NOMO-1 treated with dmso at 0.1 percent for 144 hours (cell line): ENCODE measurements around the gene PPP2R5D.
"Not testable (repeated sequence)": the region's sequence is repeated elsewhere in the genome, so short reads cannot be mapped to it uniquely, and the experiment has no call there.

ENCODE experiments used
- DNase-seq: peaks from one replicate; lab custom pipeline; 2025; ENCODE audit not compliant: unreplicated experiment; lab: John Stamatoyannopoulos, UW

Gene PPP2R5D

DNA sequence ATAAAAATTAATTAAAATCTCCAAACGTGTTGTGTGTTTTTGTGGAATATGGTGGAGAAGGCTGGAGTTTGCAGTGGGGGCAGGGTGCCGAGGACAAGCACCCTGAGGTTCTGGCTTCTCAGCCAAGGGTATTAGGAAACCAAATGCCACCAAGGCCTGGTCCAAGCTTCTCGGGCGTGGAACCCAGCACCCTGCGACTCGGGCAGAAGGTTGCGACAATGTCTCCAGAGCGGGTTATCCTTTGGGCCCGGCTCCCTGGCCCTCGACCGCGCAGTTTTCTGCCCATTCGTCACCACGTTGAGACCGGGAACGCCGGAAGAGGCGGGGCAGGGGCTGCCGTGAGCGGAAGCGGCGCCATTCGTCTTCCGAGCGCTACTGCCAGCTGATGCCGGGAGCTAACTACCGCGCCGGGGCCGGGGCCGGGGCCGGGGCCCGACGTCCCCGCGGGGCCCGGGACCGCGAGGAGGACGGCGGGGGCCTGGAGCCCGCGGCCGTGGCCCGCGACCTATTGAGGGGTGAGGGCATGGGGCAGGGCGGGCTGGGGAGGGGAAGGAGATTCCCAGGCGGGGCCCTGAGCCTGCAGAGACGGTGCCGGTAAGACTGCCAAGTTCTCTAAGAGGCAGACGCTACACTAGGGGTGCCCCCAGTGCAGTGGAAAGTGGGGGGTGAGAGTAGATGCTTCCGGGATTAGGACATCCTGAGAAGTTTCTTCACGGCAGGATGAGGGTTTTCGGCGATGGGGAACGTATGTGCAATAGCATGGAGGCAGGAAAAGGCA, 37.1 kb downstream of the PPP2R5D start, which contains the start of gene RRP36:
TSS of gene RRP36 (plus strand) at position 354 of the 778 bp plus-strand sequence. CDS start at position 386, 32 bp downstream.
- peak; percentile 60 for DNase-seq

DNA sequence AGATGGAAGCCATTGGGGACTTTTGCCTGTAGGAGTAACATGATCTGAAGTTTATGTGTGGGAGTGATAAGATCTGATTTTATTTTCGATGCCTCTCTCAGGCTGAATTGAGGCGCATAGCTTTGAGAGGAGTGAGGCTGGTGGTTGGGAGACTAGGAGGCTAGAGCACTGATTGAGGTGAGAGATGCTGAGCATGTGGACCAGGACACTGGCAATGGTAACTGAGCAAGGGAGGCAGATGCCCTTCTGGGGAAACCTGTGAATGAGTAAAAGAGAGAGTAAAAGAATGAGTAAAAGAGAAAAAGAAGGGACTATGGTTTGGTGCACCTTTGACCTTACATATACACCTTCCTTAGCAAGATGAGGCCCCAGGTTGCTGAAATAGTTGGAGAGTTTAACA, 40.1 kb downstream of the PPP2R5D start:
- no peak for DNase-seq

DNA sequence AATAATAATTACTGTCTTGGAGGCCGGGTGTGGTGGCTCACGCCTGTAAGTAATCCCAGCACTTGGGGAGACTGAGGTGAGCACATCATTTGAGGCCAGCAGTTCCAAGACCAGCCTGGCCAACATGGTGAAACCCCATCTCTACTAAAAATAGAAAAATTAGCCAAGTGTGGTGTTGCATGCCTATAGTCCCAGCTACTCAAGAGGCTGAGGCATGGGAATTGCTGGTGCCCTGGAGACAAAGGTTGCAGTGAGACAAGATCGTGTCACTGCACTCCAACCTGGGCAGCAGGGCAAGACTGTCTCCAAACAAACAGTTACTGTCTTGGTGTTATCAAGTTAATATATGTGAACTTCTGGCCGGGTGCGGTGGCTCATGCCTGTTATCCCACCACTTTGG, 42.0 kb downstream of the PPP2R5D start:
- no peak for DNase-seq

DNA sequence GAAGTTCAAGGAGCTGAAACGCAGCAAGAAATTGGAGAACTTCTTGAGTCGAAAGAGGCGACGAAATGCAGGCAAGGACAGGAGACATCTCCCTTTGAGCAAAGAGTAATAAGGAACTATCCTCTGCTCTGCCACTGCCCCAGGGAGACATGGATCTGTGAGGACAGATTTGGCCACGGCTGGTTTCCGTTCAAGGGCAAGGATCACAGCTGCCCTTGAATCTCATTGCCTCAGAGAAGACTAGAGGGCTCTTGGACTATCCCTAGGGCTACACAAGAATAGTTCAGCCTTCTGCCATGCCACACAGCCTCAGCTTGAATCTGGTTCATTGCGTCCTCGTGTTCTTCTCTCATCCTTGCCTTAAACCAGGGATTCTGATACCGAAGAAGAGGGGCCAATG, 44.8 kb downstream of the PPP2R5D start:
- no peak for DNase-seq

DNA sequence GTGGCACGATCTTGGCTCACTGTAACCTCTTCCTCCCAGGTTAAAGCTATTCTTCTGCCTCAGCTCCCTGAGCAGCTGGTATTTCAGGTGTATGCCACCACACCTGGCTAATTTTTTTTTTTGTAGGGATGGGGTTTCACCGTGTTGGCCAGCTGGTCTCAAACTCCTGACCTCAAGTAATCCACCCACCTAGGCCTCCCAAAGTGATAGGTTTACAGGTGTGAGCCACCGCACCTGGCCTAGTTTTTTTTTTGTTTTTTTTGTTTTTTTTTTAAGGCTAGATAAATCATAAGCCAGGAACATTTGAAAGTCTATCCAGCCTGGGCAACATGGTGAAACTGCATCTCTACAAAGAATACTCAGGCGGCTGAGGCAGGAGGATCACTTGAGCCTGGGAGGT, 48.0 kb downstream of the PPP2R5D start:
- no peak for DNase-seq

DNA sequence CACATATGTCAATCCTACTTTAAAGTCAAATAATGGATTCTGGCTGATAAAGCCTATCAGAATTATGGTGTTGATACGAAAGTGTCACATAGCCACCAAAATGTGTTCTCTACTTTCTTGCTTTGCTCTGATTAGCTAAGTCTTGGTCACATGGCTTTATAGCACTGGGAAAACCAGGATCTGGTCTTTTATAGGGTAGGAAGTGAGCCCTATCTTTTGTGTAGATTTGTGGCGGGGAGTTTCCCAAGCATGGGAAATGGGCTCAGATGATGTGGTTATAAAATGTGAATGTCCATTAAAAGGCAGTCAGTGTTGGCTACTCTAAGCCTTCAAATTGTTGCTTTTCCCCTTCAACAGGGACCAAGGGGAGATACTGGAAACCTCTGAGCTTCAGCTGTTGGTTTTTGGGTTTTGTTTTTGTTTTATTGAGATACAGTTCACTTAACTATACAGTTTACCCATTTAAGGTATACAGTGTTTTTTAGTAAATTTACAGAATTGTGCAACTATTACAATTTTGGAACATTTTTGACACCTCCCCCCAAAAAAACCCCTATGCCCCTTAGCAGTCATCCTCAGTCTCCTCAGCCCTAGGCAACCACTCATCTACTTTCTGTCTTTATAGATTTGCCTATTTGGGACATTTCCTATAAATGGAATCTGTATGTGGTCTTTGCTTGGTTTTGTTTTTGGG, 49.3 kb downstream of the PPP2R5D start:
- DNase-seq = no peak

DNA sequence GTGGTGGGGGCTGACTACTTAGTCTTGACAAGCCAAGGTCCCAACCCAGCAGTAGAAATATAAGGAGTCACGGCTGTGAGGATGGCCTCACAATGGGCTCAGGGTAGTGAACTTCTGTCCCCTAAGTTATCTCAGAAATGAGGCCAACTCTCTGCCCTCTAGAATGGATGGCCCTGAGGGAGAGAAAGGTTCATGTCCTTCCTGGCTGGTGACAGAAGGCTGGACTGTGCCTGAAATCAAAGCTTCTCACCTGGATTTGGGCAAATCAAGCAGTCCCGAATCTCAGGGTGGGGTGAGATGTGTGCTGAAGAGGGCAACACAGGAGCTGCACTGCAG, 49.8 kb downstream of the PPP2R5D start:
- no peak for DNase-seq

DNA sequence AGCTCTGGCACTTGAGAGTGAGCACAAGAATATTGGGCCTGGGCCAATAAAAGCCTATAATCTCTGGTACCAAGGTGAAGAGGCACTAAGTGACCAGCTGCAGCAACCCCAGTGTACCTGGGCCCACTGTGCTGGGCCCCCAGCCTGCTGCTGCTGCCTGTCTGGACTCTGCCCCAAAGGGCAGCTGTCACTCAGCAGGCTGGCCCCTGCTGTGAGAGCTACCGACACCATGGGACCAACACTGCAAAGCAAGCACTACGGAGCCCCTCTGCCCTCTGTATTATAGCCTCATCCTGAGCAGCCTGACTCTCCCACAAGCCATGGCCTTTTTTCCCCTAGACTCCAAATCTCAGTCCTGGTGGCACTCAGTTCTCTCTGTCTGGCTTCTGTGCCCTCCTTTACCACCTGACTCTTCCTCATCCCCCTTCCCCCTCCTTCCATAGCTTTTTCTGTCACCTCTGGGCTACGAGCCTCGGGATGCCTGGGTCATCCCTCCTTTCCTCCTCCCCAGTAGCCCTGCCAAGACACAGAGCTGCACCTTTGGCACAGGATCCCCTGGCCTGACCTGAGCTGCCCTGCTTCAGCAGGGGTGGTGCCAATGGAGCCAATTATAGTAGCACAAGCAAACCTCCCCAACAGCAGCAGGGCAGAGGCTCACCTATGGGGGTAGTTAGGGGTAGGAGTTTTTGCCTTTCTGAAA, 51.3 kb downstream of the PPP2R5D start:
- no peak for DNase-seq

DNA sequence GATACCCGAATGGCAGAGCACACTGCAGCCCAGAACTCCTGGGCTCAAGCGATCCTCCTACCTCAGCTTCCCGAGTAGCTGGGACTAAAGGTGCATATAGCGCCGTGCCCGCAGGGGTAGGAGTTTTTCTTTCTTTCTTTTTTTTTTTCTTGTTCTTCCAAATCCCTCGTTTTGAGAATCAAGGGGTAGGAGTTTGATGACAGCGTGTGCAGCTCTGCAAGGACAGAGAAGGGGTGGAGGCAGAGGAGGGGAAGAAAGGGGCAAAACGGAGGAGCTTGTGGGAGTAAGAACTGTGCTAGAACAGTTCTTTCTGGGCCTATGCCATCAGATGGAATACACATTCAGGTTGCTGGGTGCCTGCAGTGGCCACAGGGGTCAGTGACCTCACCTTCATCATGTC, 52.3 kb downstream of the PPP2R5D start:
- no peak for DNase-seq

DNA sequence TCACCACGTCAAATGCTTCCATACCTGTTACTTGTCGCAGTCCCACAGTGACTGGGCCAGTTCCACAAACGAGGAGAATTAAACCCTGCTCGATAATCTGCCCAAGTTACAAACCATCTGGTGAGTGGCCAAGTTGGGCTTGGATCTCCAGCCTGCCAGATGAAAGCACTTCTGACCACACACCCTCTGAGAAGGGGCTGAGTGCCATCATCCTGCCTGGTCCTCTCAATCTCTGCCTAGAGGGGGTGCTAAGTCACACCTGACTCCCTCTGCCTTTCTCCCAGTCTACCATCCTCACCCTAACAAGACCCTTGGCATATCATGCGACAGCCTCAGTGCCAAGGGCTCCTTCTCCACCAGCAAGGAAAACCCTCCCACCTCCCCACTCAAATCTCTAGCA, 52.8 kb downstream of the PPP2R5D start:
- no peak for DNase-seq

DNA sequence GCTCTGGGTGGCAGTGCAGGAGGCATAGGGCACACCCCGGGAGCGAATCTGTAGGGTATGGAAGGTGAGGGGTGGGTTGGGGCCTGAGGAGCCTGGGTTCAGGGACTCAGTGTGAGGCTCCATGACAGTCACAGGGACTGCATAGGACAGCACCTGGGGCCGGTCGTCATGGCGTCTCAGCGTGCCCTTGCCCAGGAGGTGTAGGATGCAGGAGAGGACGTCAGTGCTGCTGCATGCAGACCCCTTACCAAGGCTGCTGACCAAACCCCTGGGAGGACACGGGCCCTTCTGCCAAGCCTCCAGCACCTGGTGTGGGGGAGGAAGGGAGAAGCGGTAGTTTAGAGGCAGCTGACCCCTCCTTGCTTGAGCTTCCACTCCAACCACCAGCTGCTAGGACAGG, 53.3 kb downstream of the PPP2R5D start:
- DNase-seq = no peak

DNA sequence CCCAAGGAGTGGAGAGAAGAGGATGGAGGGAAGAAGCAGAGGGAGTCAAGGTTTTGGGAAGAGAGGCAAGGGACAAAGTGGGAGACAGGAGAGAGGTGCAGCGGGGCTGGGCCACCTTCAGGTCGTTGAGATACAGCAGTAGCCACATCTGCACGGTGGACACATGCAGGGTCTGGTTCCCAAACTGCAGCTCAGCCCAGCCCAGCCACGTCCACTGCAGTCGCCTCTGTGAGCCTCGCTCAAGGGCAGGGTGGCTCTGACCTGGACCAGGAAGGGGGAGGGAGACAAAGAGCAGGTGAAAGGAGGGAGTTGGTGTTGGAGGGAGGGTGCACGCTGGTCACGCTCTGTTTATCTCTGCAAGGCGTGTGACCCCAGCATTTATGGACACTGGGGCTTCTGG, 54.4 kb downstream of the PPP2R5D start:
- DNase-seq = no peak

DNA sequence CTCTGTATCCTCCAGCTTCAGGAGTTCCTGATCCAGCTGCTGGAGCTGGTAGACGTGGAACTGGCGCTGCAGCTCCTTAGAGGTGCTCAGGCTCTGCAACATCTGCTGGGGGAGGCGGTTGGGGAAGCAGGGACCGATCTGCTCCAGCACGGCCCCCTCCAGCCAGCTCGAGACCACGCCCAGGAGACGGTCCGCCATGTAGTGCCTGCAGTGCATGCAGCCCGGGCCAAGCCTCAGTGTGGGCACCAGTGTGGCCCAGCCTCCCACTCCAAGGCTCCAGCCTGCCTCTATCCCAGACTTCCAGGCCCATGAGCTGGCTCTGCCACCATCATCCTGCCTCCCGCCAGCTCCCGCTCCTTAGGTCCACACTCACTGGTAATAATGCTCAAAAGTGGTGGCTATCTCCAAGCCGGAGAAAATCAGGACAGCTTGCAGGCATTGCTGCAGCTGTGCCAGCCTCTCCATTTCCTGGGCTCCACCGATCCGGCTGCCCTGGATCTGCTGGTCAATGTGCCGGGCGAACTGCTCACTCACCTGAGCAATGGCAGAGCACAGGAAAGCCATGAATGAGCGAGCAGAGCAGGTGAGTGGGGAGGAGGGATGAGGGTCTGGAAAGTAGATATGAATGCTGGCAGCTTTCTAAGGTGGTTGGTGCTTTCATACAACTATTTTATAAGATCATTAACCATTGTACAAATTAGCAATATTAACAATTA, 56.3 kb downstream of the PPP2R5D start:
- no peak for DNase-seq

DNA sequence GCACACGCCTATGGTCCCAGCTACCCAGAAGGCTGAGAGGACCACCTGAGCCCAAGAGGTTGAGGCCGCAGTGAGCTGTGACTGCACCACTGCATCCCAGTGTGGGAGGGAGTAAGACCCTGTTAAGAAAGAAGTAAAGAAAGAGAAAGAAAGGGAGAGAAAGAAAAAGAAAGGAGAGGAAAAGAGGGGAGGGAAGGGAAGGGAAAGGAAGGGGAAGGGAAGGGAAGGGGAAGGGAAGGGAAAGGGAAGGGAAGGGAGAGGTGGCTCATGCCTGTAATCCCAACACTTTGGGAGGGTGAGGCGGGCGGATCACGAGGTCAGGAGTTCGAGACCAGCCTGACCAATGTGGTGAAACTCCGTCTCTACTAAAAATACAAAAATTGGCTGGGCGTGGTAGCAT, 57.1 kb downstream of the PPP2R5D start:
- DNase-seq = not testable (repeated sequence)

DNA sequence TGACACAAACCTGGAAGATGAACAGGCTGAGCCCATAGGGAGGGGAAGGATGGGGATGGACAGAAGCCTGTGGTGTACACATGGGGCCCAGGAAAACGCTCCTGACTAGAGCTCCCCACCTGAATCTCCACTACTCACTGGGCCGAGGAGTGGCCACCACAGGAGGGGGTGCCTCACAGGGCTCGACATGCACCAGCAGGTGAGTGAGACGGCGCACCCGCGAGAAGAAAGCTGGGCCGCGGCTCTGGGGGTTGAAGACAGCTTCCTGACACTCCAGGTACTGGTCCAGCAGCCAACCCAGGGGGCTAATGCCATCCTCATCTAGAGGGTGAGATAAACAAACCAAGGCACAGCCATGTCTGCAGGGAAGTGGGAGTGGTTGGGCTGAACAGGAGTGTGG, 58.9 kb downstream of the PPP2R5D start:
- no peak for DNase-seq

DNA sequence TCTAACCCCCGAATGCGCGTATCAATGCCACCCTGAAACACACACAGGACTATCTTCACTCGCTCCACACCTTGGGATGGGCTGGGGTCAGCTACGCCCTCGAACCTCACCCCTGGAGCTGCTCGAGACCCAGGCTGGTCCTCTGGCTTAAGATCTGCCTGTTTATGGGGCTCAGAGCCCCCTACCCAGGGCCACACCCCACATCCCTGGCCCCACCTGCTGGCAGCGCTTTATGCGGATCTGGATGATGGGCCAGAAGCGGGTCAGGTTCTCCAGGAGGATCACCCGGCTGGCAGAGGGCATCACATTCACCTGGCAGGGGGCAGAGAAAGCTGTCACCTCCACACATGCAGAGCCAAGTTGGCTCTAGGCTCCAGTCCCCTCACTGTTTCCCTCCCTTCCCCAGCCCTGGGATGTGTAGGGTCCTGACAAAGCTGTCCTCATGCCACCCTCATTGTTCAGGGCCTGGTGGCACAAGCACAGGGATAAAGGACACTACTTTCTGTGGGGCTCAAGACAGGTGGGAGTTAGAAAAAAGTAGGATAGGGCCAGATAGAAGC, 61.1 kb downstream of the PPP2R5D start:
- DNase-seq = no peak

DNA sequence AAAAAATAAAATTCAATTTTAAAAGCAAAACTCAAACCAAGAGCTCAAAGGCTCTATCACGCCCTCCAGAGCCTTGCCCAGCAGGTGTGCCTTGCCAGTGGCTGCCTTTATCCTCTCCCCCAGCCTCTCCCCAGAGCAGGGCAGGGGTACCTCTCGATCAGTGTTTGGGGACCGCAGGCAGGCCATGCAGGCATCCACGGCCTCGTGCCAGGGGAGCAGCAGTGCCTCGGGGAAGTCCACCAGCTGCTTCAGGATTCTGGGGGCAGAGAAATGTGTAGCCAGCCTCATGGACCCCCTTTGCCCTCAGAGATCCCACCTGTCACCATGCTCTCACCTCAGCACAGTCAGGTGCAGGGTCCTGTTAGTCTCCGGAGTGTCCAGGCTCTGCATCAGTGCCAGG, 63.6 kb downstream of the PPP2R5D start:
- no peak for DNase-seq

DNA sequence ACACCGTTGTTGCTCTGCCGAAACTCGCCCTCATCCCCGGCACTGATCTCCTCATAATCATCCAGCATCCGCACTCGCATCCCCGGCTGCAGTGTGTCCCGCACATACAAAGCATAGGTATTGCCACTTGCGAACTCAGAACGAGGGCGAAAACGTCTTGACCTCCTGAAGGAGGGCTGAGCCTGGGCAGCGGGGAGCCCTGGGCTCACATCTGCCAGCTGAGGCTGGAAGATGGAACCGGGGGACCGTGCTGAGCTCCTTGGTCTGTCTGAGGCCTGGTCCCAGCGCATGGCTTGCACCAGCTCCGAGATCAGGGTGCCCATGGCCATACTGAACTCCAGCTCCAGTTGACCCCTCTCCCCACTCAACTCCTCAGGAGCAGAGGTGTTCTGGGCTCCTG, 66.6 kb downstream of the PPP2R5D start:
- no peak for DNase-seq

DNA sequence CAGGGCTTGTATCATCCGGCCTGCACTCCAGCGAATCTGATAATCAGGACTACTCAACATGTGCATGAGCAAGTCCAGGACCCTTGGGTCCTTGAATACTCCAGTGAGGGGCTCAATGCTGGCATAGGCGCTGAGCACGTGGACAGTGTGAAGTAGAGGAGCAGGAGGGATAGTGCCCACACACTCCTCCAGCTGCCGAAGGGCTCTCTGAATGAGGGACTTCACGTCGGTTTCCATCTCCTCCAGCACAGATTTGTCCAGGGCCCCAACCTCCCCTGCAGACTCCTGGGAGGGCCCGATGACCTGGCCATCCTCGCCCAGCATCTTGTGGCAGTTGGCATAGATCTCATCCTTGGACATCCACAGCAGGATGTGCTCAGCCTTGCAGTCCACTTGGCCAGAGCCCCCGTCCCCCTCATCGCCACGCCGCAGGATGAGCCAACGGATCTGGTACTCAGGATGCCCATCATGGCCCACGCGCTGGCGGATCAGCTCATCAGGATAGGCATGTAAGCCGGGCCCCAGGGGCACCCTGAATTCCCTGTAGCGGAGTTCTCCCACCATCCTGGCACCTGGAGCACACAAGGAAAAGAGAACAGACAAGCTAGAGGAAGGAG, 68.0 kb downstream of the PPP2R5D start:
- no peak for DNase-seq

DNA sequence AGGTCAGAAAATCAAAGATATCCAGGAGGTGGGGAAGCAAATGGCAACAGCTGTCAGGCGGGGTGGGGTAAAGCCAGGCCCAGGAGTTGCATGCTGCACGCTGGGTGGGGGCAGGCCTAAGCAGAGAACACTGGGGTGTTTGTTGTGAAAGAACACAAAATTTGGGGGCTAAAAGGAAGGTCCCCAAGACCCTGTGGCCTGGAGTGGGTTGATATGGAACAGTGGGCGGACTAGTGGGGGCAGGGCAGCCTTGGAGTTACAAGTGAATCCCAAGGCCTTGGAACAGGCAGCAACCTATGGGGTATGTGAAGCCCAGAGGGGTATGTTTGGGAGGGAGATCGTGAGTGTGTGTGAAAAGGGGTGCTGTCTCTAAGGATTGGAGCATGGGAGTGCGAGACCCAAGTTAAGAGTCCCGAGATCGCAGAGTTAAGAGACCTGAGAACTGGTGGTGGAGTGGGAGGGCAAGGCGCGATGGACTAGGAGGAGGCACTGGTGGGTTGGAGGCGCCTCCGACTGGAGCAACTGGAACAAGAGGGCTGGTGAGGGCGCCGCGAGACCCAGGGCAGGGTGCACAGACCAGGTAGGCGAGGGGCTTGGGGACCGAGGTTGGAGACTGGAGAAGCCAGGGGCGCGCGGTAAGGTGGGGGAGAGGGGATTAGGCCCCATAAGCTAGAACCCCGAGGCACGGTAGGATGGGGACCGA, 68.6 kb downstream of the PPP2R5D start:
- no peak for DNase-seq
